Measurements from ENCODE around the gene RHOA. TPM values are rescaled to one million over a fixed set of nuclear protein-coding genes. Genes with fewer than 3 reads are reported as not detected.

RHOA gene
- total RNA-seq, 4 donors from 2014 or later = 380 to 521 (median 480) TPM

DNA sequence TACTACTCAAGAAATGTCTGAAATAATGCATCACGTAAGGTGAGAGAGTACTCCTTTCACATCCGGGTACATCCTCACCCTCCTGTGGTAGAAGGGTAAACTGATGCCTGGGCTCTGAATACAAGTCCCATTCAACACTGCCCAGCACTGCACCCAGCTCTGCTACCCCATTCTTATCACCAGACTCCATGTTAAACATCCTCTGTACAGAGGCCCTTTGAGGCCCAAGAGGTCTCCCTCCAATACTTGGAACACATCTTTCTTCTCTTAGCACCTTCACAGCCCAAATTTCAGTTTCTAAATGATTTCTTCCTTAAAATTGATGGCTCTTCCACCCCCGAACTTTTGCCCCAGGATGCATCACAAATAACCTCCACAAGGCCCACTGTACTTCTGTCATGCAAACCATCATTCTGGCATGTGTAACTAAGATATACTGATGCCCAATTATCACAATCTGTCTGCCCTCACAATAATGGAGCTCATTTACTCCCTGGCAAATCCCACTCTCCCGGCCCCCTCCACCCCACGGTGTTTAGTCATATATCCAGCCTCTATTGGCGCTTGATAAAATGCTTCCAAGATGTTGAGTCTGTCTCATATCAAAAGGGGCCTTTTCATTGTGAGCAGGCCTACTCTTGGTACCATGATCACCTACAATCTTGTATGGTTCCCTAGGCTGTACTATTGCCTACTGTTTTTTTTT is 41.0 kb downstream of the RHOA start:
- Histone ChIP-seq H3K9me3 (no peaks in the 10 kb centered on the region), H3K4me1 (peaks cover 0 to 17% (median 6%) of the 10 kb centered on the region in 4 donors), H3K36me3 (peaks cover 54 to 95% (median 89%) of the 10 kb centered on the region in 4 donors), H3K4me3 (no peak overlapping the region), H3K27me3 (no peaks in the 10 kb centered on the region), H3K27ac (replicated peaks in 1 of 4) (no peak overlapping the region)
- TF ChIP-seq CTCF (IDR thresholded peaks at IDR 0.05) (no peak), POLR2A (IDR thresholded peaks at IDR 0.05; ENCODE audit: low read depth) (no peak), EP300 (IDR thresholded peaks at IDR 0.05) (no peak), POLR2AphosphoS5 (IDR thresholded peaks at IDR 0.05) (no peak)
- intact Hi-C loops (cut with DNase I) = no loop called here
- no peak for DNase-seq (ENCODE audit: extremely low spot score)
- WGBS = 81% methylated on average over 6 of the region's 6 CpGs

GRCh38 chr3:49362561-49362960 is 49.2 kb downstream of the RHOA start:
- TF ChIP-seq EP300 (IDR thresholded peaks at IDR 0.05) = no peak
- no peak for TF ChIP-seq CTCF (IDR thresholded peaks at IDR 0.05)
- TF ChIP-seq POLR2A (IDR thresholded peaks at IDR 0.05; ENCODE audit: low read depth) = no peak
- no peak for TF ChIP-seq POLR2AphosphoS5 (IDR thresholded peaks at IDR 0.05)
- no peaks in the 10 kb centered on the region for H3K9me3 ChIP-seq
- no peak overlapping the region for H3K27ac ChIP-seq (replicated peaks in 1 of 4)
- H3K36me3 ChIP-seq = peaks cover 76 to 90% (median 87%) of the 10 kb centered on the region in 4 donors
- no peaks in the 10 kb centered on the region for H3K27me3 ChIP-seq
- WGBS = 69% methylated on average over 3 of the region's 3 CpGs
- peaks cover 11 to 15% (median 13%) of the 10 kb centered on the region in 4 donors for H3K4me1 ChIP-seq
- intact Hi-C loops (cut with DNase I) = no loop called here
- H3K4me3 ChIP-seq = no peak overlapping the region
- no peak for DNase-seq (ENCODE audit: extremely low spot score)

DNA sequence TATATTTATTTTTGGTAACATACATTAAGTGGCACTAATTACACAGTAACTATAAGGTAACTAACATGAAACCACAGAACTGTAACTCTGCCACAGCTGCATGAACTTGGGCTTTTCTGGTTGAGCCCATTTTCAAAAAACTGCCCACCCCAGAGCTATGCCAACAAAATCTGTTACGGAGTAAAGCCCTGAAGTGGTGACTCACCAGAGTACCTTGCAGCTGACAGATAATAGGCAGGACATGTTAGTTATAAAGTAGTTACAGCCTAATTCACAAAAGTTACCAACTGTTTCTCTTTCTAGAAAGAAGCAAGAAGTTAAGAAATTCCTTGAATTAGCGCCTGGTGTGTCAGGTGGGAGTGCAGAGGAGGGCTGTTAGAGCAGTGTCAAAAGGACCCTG is 52.2 kb downstream of the RHOA start:
- no peak for TF ChIP-seq POLR2AphosphoS5 (IDR thresholded peaks at IDR 0.05)
- no peak for TF ChIP-seq CTCF (IDR thresholded peaks at IDR 0.05)
- no peak for TF ChIP-seq POLR2A (IDR thresholded peaks at IDR 0.05; ENCODE audit: low read depth)
- no peak for TF ChIP-seq EP300 (IDR thresholded peaks at IDR 0.05)
- 75% methylated on average over 2 of the region's 2 CpGs for WGBS
- Histone ChIP-seq H3K9me3 (no peaks in the 10 kb centered on the region), H3K4me3 (no peak overlapping the region), H3K27me3 (no peaks in the 10 kb centered on the region), H3K27ac (replicated peaks in 1 of 4) (peak overlapping the region in 3 of 4 donors; percentile 8 to 97 (median 95)), H3K36me3 (peaks cover 50 to 80% (median 62%) of the 10 kb centered on the region in 4 donors), H3K4me1 (peaks cover 29 to 39% (median 38%) of the 10 kb centered on the region in 4 donors)
- intact Hi-C loops (cut with DNase I) = loop anchor here (5.0 kb wide), 1 partner anchor 53 kb away; the partner anchor contains the start of genes RHOA and TCTA
- DNase-seq (ENCODE audit: extremely low spot score) = no peak

DNA sequence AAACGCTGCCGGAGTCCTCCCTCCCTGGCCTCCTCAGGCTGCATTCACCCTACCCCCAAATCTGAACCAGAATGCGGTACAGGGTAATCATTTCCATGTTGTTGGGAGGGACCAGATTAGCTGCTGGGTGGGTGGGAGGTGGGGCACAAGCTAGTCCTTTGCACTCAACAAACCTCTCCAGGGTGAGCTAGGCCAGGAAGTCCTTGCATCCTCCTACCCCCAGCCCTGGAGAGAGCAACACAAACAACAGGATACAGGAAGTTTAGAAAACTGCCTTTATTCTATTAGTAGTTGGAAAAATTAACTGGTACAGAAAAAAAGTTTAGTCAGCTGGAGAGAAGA is 52.9 kb downstream of the RHOA start:
- Histone ChIP-seq H3K4me3 (peak overlapping the region; percentile 78 to 85 (median 80)), H3K36me3 (peaks cover 42 to 72% (median 54%) of the 10 kb centered on the region in 4 donors), H3K27me3 (no peaks in the 10 kb centered on the region), H3K27ac (replicated peaks in 1 of 4) (peak overlapping the region; percentile 88 to 97 (median 94)), H3K4me1 (peaks cover 29 to 39% (median 38%) of the 10 kb centered on the region in 4 donors), H3K9me3 (no peaks in the 10 kb centered on the region)
- no peak for DNase-seq (ENCODE audit: extremely low spot score)
- TF ChIP-seq POLR2AphosphoS5 (IDR thresholded peaks at IDR 0.05) (no peak), EP300 (IDR thresholded peaks at IDR 0.05) (no peak), POLR2A (IDR thresholded peaks at IDR 0.05; ENCODE audit: low read depth) (no peak), CTCF (IDR thresholded peaks at IDR 0.05) (no peak)
- intact Hi-C loops (cut with DNase I) = loop anchor here (5.0 kb wide), 1 partner anchor 53 kb away; the partner anchor contains the start of genes RHOA and TCTA
- WGBS = 33% methylated on average over 1 of the region's 3 CpGs
